Activated CD4-positive, alpha-beta T cell treated with anti-CD3 and anti-CD28 coated beads for 24 hours (primary cell): ENCODE measurements around the gene FNDC11.
"Not testable (repeated sequence)": the region's sequence is repeated elsewhere in the genome, so short reads cannot be mapped to it uniquely, and the experiment has no call there.

Experiments
- DNase-seq, 2 donors: peaks; one replicate each; pipeline ENCODE4 v3.0.0-alpha.2; 2020; ENCODE audit warnings: low read depth in 2 of 2

The FNDC11 gene

GRCh38 chr20:63597651-63598478 is 43.9 kb downstream of the FNDC11 start:
- DNase-seq: no peak

- no peak for DNase-seq
Observed at GRCh38 chr20:63598479-63599395, 44.8 kb downstream of the FNDC11 start.

- no peak for DNase-seq
Observed at GRCh38 chr20:63599396-63600050, 45.6 kb downstream of the FNDC11 start.

GRCh38 chr20:63601679-63602078 is 47.7 kb downstream of the FNDC11 start:
- DNase-seq: not testable (repeated sequence)

- no peak for DNase-seq
Observed at GRCh38 chr20:63602321-63602720, 48.4 kb downstream of the FNDC11 start.
